Coronary artery (tissue), 2 donors: ENCODE measurements around the gene CRYGN.

ENCODE experiments used
- DNase-seq: peaks from one replicate; pipeline ENCODE4 v3.0.0-alpha.2; 2017; ENCODE audit warnings: low spot score
- H3K27ac ChIP-seq, 2 donors: fragments of 200-600 bp; sonication (generic); one replicate each; pipeline ENCODE4 v1.5.1; 2016 to 2019
- H3K4me3 ChIP-seq: fragments of 200-600 bp; sonication (generic); 2 replicates; pipeline ENCODE4 v1.5.1; 2016; ENCODE audit warnings: mild to moderate bottlenecking, moderate library complexity
- TF ChIP-seq, protein P1 (sequence below): fragments of 200-600 bp; sonication (generic); IDR thresholded peaks from one replicate; pipeline ENCODE4 v1.5.1; 2019; ENCODE audit warnings: antibody characterized with exemption

CRYGN gene

DNA sequence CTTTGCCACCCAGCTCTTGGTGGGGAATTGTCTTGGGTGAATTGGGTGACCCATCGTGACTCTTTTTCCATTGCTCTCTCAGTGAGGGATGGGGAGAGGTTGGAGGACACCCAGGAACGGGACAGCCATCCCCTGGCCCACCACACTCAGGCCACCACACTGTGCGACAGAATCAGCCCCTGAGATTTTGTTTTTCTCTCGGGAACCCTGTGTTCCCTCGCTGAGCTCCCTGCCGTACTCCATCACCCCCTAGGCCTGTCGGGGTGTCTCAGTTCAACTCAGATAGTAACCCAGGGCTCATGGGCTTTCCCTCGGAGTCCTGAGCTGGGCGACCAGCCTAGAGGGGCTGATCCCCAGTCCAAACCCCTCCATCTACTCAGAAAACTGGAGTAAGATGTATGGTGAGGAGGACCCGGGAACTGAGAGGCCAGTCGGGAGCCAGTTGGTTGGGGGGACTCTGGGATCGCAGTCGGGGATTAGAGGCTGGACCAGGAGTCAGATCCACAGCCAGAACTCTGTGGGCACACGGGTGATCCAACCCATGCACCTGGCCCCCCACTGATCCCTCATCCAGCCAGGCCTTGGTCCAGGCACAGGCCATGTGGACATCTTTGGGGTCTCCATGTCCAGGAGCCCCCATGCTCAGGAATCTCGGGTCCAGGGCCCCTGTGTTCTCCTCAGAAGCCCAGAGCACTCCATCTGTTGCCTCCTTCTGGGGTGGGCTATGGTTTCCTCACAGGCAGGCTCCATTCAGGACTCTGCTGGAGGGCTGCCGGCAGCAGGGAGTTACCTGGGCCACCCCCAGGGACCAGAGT, 9.3 kb downstream of the CRYGN start:
- no peak overlapping the region for H3K27ac ChIP-seq
- DNase-seq: no peak
- TF ChIP-seq, protein P1, sequence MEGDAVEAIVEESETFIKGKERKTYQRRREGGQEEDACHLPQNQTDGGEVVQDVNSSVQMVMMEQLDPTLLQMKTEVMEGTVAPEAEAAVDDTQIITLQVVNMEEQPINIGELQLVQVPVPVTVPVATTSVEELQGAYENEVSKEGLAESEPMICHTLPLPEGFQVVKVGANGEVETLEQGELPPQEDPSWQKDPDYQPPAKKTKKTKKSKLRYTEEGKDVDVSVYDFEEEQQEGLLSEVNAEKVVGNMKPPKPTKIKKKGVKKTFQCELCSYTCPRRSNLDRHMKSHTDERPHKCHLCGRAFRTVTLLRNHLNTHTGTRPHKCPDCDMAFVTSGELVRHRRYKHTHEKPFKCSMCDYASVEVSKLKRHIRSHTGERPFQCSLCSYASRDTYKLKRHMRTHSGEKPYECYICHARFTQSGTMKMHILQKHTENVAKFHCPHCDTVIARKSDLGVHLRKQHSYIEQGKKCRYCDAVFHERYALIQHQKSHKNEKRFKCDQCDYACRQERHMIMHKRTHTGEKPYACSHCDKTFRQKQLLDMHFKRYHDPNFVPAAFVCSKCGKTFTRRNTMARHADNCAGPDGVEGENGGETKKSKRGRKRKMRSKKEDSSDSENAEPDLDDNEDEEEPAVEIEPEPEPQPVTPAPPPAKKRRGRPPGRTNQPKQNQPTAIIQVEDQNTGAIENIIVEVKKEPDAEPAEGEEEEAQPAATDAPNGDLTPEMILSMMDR: no peak
- no peak overlapping the region for H3K4me3 ChIP-seq

DNA sequence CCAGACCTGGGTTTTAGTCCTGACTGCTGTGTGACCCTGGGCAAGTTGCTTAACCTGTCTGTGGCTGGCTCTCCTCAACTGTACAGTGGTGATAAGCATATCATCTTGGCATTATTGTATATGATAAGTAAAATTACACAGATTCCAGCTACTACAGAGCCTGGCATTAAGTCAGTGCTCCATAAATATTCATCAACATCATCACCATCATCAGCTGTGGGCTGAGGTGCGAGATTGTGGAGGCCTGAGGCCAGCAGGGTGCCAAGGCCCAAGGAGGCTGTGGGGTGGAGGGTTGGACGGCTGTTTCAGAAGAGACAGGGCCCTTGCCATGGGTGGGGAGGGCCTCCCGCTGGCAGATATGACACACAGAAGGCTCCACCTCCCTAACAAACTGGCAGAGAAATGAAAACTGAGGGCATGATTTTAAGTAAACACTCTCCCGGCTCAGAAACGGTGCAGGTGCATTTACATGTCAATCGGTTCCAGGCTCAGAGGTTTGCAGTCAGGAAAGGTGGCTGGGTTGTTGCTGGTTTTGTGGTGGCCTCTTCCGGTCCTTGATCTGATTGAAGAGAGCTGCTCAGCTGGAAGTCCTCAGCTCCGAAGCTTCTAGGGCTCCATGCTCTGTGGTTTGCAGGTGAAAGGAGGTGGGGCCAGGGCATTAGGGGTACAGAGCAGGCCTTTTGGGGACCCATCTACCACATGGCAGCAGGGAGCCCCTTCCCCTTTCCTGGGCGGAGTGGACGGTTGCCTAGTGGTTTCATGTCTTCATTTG, 10.2 kb downstream of the CRYGN start:
- TF ChIP-seq, protein P1: no peak
- Histone ChIP-seq H3K27ac (peak overlapping the region; percentile 6 to 64), H3K4me3 (no peak overlapping the region)
- DNase-seq: no peak

DNA sequence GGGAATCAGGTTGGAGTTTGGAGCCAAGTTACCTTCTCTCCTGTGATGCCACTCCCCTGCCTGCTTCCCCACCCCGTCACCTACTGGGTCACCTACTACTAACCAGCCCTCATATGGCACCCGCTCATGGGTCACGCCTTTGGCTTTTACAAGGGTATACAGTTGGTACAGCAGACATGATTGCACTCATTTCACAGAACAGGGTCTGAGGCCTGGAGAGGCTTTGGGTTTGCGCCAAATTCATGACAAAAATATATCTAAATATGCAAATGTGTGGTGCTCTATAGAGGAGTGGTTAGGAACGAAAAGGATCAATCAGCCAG, 10.7 kb downstream of the CRYGN start:
- H3K27ac ChIP-seq: peak overlapping the region; percentile 23 to 64
- TF ChIP-seq, protein P1: no peak

DNA sequence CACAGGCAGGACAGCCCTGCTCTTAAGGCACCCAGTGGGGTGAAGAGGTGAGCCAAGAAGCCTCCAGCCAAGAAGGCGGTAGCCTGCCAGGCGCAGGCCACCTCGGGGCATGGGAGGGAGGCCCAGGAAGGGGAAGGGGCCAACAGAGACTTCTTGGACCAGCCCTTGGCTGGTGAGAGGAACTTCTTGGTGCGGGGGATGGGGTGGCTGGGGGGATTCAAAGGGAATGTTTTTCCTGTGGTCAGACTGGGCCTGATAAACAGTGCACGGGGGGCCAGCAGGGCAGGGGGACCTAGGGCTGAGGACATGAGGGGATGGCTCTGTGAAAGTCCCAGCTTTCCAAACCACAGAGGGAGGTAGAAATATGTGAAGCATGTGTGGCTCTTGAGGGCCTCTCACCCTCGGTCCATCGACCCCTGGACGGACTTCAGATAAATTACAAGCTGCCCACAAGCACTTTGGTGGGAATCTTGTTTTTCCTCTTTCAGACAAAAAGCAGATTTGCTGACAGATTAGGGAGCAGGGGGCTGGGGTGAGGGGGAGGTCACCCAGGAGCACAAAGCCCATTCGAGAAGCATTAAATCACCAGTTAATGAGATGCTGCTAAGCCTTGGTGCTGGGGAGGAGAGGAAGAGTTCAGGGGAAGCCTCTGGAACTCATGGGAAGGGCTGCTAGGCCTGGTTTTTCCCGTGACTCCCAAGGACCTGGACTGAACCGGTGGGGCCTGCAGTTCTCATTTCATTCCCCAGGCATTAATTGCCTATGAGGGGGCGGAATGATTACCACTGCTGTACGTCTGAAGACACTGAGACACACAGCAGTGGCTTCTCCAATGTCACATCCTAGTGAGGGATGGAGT, 11.3 kb downstream of the CRYGN start:
- DNase-seq: no peak
- TF ChIP-seq, protein P1: no peak
- H3K27ac ChIP-seq: peak overlapping the region; percentile 23 to 64
- no peak overlapping the region for H3K4me3 ChIP-seq

More for the DNA sequence above, 10.7 kb downstream of the CRYGN start:
- no peak for DNase-seq
- H3K4me3 ChIP-seq: no peak overlapping the region

DNA sequence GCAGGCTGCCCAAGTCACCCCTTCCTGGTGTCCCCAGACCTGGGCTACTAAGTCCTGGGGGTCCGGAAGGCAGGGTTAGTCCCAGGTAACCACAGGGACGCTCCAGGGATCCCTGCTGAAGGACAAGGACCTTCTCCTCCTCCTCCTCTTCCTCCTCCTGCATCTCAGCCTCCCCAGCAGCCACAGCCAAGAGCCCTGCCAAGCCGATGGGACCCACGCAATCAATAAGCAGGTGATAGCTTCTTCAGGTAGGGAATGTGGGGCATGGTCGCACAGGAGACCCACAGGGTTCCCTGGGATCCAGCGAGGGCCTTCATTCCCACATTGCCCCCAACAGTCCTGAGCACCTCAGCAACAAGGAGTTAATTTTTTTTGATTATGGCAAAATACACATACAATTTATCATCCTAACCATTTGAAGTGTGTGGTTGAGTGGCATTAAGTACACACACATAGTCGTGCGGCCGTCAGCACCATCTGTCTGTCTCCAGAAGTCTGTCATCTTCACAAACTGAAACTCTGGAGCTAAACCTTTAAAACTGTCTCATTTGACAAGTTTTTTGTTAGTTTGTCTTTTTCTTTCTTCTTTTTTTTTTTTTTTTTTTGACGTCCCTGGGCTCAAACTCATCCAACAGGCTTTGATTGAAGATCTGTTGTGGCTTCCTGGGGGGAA, 12.1 kb downstream of the CRYGN start:
- TF ChIP-seq, protein P1: no peak
- Histone ChIP-seq H3K27ac (peak overlapping the region in 1 of 2 donors; percentile 71), H3K4me3 (no peak overlapping the region)
- DNase-seq: no peak

DNA sequence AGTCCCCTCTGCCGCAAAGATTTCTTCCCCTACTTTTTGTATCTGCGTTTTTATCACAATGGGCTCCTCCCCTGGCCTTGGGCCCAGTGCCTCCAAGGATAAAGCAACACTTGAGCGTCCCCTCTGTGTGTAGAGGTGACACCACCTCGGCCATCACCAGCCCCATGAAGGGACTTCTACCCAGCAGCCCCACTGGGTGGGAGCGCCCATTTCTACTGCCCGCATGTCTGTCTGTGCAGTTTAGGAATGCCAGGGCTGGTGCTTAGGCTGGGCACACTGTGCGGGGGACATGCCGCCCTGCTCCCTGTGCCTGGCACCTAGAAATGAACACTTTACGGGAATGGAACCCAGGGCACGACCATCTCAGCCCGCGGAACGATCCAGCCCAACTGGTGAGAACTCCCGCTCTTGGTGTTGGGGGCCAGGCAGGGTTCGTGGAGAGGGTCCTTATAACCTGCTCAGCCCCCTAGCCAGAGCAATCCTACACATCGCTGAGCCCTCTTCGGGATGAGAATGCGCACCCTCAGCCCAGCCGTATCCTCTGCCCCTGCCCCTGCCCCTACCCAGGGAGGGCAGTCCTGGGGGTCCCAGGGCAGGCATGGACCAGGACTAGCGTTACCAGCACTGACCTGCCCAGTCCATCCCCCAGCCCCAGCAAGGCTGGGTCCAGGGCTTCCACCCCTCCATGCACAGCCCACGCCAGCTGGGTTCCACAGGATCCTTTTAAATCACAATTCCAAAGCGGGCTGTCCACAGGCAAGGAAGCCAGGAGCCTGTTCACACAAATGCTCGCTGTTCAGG, 12.8 kb downstream of the CRYGN start:
- Histone ChIP-seq H3K4me3 (peak overlapping the region; percentile 32), H3K27ac (peak overlapping the region; percentile 56 to 71)
- DNase-seq: no peak
- TF ChIP-seq, protein P1: no peak
